ENCODE results near the gene GOSR1.
"Not testable (repeated sequence)": the region's sequence is repeated elsewhere in the genome, so short reads cannot be mapped to it uniquely, and the experiment has no call there.

GOSR1 gene

DNA sequence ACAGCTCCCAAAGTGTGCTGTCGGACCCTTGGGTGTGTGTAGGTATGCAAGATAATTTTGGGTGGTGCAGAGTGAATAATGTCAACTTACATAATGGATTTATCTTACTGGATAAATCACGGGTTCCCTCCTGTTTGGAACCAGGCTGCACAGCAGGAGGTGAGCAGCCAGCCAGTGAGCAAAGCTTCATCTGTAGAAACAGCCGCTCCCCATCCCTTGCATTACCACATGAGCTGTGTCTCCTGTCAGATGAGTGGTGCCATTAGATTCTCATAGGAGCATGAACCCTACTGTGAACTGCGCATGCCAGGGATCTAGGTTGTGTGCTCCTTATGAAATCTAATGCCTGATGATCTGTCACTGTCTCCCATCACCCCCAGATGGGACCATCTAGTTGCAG, 72.0 kb downstream of the GOSR1 start:
- not testable (repeated sequence) for DNase-seq

DNA sequence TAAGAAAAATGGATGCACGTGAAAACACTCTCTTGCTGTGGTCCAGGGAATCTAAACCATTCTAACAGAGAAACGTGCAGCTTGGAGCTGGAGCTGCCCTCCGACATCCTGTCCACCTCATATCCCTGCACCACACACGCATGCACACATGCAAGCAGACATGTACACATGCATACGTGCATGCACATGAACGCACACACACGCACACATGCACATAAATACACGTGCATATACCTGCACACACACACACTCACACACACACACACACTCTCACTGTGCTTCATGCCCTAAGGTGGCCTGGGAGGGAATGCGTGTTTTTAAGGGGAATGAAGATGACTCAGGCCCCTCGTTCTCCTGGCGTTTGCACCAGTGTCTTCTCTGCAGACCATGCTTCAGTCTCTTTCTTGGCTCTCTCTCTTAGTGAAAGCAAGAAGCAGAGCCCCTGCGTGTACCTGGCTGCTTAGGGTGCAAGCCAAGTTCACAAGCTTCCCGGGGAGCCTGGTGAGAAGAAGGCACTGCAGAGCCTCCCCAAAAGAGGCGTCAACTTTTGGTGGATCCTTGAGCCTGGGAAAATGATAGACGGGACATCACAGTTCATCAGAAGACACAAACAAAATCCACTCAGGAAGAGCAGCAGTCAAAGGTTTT, 72.8 kb downstream of the GOSR1 start:
- no peak for DNase-seq

DNA sequence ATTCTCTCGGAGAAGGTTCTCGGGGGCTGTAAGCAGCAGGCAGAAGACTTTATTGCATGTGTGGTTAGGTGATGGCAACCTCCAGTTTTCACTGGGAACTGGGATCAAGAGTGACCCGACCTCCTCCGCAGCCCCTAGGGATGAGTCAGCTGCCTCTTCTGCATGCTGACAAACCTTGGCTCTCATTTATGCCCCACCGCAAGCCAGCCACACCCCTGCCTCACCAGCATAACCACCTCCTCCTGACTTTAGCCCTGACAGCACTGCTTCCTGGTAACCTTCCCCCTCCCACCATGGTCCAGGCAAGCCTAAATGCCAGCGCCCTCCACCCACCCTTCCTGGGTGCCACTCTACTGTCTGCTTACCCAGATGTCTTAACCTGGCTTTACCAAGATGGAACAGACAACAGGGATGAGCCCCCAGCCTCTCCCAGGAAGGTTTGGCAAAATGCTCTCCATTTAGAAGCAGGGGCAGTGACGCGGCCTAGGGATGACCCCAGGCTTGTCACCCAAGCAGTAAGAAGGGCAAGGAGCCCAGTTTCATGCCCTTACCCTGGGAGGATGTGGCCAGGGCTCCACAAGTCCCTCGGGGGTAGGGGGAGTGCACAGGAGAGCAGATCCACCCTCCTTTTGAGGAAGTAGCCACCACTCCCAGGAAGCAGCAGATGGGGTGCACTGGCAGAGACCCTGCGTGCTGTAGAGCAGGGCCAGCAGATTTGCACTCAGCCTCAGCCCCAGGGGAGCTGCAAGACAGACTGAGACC, 73.5 kb downstream of the GOSR1 start:
- peak; percentile 55 for DNase-seq

DNA sequence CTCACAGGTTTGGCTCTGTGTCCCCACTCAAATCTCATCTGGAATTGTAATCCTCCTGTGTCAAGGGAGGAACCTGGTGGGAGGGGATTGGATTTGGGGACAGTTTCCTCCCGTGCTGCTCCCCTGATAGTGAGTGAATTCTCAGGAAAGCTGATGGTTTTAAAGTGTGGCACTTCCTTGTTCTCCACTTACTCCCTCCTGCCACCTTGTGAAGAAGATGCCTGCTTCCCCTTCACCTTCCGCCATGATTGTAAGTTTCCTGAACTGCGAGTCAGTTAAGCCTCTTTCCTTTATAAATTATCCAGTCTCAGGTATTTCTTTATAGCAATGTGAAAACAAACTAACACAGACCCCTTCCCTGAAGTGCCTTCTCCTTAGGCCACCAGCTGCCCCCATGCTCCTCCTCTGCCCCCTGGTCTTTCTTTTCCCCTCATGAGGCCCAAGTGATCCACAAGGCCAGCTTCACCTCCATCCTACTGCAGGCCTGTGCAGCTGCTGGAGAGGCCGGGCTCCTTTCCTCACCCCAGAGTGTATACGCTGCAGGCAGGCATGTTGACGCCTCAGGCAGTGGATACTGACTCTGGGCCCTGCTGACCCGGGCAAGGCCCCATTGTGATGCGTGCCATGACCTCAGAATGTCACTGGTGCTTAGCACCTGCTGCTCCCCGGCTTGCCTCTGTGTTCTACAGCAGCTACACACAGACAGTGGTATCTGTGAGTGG, 74.2 kb downstream of the GOSR1 start:
- not testable (repeated sequence) for DNase-seq

DNA sequence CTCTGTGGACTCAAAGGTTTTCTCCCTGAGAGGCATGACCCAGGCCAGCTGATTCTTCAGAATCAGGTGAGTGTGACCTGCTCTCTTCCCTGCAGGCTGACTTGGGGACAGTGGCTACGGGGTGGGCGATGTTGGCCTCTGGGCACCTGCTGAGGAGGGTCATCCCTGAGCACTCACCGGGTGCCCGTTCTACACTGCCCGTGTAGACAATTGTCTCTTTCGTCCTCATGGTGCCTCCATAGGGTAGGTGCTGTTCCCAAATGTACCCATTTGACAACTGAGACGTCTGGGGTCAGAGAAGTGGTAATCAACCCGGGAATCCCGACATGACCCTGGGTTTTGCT, 74.8 kb downstream of the GOSR1 start:
- DNase-seq, result no peak

DNA sequence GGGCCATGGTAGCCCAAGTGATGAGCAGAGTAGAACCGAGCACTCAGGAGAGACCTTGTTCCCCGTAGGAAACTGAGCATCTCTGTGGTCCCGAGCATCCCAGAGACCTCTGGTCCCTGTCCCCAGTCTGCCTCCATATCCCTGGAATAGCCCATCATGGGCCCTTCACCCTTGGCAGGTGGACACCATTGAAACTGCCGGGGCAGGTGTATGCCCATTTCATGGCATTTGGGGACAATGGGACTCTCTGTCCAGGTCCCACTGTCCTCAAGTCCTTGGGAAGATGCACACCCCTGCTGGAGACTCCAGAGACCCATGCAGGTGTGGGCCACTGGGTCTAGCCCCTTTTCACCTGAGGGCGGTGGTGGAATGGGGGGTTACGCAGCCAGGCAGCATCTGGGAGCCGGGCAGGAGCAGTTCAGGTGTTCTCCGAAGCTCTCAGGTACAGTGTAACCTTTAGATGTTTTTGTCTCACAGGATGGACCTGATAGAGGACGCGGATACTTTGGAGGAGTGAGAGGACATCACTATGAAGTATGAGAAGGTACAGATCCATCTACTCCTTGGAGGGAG, 75.9 kb downstream of the GOSR1 start:
- no peak for DNase-seq

DNA sequence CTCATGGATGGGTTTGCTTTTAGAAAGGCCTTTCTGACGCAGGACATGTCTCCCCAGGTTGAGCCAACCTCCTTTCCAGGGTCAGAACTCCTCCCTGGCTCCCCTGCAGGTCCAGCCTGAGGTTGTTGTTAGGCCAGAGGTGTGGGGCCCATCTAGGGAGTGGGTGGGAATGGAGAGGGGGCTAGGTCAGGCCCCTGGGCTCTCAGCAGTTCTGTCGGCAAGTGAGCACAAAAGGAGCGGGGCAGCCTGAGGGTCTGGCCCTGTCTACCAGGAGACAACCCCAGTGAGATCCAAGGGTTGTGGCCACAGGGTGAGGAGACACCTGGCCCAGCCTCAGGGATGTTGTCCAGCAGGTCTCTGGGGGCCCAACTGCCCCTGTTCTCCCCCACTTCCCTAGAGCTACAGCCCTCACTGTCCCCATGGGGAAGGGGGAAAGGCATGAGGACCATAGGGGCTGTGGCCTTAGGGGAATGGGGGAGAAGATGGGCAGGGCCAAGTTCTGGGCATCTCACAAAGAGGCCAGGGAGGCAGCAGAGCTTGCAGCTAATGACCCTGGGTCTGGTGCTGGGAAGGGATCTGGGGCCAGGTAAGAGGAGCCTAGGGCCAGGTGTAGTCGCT, 76.7 kb downstream of the GOSR1 start:
- DNase-seq, result not testable (repeated sequence)

DNA sequence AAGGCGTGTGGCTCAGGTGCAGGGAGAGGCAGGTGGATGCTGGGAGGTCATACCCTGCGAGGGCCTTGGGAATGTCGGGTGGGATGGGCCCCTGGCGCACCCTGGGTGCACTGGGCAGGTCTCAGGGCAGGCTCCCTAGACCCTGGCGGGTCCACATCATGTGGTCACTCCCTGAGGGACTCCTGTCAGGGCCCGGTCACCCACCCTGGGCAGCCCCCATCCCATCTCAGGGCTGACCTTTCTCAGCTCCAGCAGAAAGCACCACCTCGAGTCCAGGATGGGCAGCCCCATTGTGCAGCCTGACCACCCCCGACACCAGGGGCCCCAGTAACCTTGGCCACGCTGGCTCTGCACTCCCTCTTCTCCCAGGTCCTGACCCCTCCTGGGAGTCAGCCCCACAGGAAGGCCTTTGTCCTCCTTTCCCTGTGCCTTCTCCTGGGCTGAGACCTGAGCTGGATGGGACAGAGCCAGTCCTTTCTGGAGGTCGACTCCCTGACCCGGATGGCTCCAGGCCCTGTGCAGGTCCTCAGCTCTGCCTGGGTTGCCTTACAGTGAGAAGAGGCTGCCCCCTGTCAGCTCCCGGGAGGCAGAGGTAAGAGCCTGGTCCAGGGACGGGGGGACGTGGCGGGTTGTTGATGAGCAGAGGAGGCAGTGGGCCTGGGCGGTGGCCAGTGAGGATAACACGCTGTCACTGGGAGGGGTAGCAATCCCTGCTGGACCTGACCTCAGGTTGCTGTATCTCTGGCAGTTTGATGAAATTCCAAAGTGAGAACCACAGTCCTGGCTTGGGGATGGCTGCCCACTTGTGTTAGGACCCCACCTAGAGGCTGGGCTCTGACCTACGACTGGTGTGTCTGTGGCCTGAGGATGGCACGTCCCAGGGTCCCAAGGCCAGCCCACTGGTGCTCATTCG, 77.9 kb downstream of the GOSR1 start:
- peak; percentile 19 for DNase-seq

DNA sequence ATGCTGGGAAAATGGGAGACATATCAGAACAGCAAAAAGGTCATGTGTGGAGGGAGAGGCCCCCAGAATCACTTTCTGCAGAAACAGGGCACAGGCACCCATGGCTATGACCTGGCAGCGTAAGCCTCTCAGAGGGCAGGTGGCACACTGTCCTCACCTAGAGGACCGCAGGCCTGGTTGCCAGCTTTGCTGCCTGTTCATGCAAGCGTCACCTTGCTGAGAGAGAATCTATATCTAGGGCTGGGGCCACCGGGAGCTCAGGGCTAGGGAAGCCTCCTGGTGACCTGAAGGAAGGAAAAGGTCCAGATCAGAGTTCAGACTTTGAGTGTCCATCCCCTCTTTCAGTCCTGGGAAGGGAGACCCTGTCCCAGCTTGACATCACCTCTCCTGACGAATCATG, 78.7 kb downstream of the GOSR1 start:
- DNase-seq, result no peak

DNA sequence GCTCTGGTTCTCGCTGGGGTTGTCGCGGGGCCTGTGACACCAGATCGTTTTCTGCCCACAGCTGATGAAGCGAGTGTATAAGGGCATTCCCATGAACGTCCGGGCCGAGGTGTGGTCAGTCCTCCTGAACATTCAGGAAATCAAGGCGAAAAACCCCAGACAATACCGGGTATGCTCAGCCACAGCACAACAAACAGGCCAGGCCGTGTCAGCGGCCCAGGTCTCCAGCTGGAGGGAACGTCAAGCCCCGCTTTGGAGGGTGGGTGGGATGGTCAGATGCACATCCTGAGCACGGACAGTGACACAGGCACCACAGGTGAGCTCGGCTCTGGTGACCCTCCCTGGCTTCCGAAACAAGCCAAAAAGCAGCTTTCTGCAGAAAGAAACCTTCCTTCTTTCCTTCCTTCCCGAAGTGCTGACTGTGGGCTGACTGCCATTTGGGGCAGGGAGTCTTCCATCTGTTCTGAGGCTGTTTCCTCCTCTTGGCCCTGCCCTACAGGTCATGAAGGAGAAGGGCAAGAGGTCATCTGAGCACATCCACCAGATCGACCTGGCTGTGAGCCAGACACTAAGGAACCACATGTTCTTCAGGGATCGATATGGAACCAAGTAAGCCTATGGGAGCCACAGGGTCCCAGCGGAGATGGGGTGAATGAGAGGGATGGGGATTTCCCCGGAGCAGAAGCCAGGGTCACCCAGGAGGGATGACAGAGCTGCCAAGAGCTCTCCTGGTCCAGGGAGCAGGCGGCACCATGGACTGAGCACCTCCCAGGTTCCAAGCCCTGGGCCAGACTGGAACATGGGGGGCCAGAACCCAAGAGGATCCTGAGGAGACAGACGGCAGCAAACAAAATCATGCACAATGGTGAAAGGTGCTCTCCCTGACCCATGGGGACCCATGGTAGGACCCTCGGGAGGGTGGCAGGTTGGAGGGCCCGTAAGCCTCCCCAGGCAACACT, 79.4 kb downstream of the GOSR1 start:
- no peak for DNase-seq

DNA sequence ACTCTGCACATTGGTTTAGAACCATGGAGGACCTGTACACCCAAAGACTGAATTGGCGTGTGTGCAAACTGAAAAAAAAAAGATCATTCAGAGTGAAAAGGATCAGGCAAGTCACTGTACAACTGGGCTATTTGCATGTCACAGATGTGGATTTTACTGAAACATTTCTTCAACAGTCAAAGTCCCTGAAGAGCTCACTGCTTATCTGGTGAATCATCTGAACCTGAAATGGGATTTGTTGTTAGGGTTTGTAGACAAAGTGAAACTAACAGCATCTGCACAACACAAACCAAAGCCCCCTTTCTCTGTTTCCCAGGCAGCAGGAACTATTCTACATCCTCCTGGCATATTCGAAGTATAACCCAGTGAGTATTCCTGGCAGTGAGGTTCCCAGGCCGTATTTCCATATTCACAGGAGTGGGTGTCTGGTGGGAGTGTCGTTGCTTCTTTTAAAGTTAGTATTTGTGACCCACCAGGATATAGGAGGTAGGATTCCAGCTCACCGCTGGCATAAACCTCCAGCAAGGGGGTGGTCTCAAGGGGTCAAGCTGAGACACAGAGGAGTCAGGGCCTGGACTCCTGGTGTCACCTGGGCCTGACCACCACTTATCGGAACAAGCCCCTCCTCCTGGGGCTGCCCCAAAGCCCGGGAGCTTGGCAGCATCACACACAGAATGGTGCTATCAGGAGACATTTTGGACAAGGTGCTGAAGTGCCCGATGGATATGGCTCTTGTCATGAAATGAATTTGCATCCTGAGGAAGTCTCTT, 80.9 kb downstream of the GOSR1 start:
- no peak for DNase-seq

DNA sequence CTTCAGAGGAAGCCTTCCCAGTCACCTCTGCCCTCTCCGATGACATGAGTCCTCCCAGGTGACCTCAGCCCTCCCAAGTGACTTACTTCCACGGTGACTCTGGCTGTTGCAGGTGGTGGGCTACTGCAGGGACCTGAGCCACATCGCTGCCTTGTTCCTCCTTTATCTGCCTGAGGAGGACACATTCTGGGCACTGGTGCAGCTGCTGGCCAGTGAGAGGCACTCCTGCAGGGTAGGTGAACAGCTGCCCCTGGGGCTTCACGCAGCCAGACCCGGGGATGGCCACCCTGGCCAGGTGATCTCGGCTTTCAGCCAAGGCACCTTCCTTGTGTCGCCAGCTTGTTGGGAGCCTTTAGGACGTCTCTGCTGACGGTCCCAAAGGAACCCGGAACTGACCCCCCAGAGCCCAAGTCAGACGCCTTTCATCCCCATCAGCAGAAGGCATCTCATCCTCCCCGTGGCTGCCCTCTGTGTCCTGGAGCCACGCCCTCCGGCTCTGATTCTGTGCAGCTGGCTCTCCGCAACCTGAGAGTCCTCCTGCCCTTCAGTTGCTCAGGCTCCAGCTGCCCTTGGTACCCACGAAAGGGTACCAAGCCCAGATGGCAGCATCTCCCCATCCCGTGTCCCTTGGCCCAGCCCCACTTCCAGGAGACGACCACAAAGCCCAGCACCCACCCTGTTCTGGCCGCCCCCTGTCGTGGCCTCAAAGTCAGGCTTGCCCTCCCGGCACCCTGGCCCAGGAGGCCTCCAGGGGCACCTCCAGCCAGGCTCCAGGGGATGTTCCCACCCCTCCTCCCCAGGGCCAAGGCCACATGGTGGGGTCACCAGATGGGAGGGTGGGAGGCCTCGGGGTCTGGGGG, 81.7 kb downstream of the GOSR1 start:
- DNase-seq, result peak; percentile 6

DNA sequence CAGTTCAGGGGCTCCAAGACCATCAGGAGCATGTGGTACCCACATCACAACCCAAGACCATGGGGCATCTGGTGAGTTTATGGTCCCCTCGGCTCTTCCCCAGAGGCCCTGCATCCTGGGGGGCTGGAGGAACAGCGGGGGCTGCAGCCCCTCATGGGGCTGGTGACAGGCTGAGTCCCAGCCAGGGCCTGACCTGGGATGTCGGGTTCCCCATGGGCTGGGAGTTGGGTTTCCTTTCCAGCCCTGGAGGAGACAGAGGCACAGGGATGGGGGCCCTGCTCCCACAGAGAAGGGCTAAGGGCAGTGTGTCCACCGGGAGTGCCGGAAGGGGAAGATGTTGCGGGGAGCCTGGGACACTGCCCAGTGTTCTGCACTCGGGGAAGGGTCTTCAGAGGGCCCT, 82.4 kb downstream of the GOSR1 start:
- DNase-seq, result no peak

DNA sequence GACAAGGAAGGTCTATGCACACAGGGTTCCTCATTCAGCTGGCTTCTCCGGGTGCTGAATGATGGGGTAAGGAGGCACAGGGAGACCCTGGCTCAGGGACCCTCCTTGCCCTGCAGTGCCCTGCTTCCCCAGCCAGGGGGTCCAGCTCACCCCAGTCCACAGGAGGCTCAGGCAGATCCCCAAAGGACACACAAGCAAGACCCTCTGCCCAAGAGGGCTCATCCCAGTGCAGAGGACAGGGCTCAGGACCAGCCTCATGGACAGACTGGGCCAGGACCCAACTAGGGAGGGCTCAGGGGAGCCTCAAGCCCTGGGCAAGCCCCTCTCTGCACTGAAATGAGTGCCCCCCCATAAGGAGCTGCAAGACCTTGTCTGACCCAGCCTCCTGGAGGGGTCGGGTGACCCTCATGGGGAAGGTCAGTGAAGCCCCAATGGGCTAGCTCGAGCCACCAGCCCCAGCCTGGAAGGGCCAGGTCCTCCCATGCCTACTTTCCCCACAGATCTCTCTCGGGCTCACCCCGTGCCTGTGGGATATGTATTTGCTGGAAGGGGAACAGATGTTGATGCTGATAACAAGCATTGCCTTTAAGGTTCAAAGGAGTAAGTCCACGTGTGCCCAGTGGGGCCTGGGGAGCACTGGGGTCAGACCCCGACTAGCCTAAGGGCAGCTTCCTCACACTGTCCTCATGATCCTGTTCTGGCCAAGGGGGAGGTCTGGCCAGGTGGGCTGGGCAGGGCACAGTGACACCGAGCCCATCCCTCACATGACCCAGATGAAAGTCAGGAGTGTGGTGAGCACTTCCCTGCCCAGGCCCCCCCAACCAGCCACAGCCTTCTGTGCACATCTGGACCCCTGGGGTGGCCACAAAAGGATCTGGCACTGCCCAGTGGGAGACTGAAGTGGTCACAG, 83.2 kb downstream of the GOSR1 start:
- DNase-seq, result not testable (repeated sequence)

DNA sequence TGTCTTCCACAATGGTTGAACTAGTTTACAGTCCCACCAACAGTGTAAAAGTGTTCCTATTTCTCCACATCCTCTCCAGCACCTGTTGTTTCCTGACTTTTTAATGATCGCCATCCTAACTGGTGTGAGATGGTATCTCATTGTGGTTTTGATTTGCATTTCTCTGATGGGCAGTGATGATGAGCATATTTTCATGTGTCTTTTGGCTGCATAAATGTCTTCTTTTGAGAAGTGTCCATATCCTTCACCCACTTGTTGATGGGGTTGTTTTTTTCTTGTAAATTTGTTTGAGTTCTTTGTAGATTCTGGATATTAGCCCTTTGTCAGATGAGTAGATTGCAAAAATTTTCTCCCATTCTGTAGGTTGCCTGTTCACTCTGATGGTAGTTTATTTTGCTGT, 84.6 kb downstream of the GOSR1 start:
- not testable (repeated sequence) for DNase-seq

DNA sequence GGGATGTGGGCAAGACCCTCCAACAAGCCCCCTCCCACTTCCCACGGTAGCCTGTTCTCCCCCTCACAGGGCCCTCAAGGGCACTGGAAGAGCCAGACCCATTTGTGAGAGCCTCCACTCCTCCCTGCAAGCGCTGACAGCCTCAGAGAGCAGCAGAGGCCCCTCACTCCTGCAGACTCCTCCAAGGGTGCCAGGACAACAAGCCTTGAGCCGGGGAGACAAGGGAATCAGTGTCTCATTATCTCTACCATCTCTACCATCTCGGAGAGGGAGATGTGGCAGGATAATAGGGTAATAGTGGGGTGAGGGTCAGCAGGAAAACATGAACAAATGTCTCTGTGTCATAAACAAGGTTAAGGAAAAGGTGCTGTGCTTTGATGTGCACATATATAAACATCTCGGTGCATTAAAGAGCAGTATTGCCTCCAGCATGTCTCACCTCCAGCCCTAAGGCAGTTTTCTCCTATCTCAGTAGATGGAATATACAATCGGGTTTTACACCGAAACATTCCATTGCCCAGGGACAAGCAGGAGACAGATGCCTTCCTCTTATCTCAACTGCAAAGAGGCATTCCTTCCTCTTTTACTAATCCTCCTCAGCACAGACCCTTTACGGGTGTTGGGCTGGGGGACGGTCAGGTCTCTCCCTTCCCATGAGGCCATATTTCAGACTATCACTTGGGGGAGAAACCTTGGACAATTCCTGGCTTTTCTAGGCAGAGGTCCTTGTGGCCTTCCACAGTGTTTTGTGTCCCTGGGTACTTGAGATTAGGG, 86.1 kb downstream of the GOSR1 start:
- DNase-seq, result not testable (repeated sequence)

DNA sequence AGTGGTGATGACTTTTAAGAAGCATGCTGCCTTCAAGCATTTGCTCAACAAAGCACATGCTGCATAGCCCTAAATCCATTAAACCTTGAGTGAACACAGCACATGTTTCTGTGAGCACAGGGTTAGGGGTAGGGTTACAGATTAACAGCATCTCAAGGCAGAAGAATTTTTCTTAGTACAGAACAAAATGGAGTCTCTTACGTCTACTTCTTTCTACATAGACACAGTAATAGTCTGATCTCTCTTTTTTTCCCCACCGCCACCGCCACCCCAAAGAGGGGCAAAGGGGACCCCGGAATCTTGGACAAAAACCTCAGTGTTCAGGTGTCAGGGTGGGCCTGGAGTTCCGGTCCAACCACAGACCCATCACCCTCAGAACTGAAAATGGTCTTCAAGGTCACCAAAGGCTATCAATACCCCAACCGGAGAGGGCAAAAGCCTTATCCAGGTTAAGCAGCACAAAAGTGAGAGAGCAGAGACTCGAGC, 86.7 kb downstream of the GOSR1 start:
- not testable (repeated sequence) for DNase-seq
